ENCODE results near the gene KRTAP10-8.
"Not testable (repeated sequence)": the region's sequence is repeated elsewhere in the genome, so short reads cannot be mapped to it uniquely, and the experiment has no call there.

The KRTAP10-8 gene

GRCh38 chr21:44619886-44620285 is 8.0 kb downstream of the KRTAP10-8 start:
- DNase-seq, result no peak

- DNase-seq, result no peak
Measured at GRCh38 chr21:44623575-44623974, 11.7 kb downstream of the KRTAP10-8 start.

GRCh38 chr21:44625756-44626155 is 13.9 kb downstream of the KRTAP10-8 start:
- no peak for DNase-seq

DNA sequence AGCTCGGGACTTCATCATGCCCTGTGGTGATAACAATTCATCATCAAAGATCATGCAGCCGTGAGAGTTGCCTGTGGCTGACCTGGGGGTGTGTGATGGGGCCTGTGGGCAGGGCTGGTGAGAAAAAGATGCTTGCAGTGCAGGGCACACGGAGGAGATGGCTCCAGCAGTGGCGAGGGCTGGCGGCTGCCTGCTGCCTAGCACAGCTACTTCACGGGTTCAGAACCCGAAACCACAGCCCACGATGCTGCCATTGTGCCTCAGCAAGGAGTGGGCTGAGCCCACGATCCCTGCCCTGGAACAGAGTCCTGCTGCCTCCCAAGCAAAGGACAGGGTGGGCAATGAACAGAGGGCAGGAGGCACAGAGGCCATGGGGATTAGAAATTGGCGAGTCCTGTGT is 14.4 kb downstream of the KRTAP10-8 start:
- no peak for DNase-seq

DNA sequence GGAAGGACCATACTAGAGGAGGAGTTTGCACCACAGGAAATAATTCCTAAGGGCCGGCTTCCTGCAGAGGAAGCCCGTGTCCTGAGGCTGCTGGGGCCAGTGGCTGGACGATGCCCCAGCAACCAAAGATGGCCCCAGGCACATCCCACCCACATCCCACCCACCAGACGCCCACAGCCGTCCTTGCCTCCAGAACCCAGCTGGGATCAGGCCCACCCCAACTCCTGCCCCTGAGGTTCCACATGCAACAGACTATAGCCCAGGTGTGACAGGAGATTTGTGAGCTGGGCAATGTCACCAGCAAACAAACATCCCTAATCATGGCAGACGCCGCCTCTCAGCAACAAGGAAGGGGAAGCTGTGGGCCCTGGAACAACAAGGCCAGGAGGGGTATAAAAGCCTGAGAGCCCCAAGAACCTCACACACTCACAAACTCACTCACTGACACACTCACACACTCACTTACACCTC is 14.8 kb downstream of the KRTAP10-8 start, which contains the start of gene KRTAP10-9:
Gene KRTAP10-9 (plus strand): TSS at position 421 of the 471 bp plus-strand sequence. CDS start 79 bp downstream, outside the sequence.
- DNase-seq, result no peak

- not testable (repeated sequence) for DNase-seq
Measured at GRCh38 chr21:44627181-44627822, 15.4 kb downstream of the KRTAP10-8 start.

DNA sequence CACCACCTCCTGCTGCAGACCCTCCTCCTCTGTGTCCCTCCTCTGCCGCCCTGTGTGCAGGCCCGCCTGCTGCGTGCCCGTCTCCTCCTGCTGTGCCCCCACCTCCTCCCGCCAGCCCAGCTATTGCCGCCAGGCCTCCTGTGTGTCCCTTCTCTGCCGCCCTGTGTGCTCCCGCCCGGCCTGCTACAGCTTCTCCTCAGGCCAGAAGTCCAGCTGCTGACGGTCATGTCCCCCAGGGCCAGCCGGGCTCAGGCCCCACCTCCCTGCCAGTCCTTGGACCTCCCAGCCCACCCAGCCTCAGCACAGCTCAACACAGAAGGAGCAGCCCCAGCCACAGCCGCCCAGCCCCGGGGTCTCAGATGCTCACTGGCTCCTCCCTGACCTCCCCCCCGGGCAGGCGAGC is 16.0 kb downstream of the KRTAP10-8 start:
- not testable (repeated sequence) for DNase-seq

DNA sequence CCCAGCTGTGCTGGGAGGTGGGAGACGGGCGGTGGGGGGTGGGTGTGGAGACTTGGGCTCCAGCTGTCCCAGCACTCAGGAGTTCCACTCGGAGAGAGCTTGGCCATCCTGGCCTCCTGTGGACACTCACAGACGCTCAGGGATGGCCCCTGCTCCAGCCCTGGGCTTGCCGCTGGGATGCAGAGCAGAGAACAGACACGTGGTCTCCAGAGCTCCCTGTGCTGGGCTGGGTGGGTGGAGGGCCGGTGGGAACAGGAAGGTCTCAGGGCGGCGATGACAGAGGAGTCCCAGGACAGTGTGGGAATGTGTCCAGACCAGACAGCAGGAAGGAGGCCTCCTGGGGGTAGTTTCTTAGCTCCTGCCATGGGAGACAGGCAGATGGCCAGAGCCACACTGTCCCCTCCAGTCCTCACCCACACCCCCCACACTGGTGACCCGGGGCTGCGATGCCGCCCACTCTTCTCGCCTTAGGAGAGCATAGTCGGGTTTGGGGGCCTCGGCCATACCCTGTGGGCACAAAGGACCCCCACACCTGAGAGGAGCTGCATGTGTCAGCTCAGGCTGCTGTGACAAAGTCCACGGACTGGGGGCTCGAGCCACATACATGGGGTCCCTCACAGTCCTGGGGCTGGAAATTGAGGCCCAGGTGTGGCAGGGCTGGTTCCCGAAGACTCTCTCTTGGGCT is 17.0 kb downstream of the KRTAP10-8 start:
- no peak for DNase-seq

- DNase-seq, result no peak
Measured at GRCh38 chr21:44630440-44630839, 18.6 kb downstream of the KRTAP10-8 start.

GRCh38 chr21:44632067-44632466 is 20.2 kb downstream of the KRTAP10-8 start:
- DNase-seq, result no peak

DNA sequence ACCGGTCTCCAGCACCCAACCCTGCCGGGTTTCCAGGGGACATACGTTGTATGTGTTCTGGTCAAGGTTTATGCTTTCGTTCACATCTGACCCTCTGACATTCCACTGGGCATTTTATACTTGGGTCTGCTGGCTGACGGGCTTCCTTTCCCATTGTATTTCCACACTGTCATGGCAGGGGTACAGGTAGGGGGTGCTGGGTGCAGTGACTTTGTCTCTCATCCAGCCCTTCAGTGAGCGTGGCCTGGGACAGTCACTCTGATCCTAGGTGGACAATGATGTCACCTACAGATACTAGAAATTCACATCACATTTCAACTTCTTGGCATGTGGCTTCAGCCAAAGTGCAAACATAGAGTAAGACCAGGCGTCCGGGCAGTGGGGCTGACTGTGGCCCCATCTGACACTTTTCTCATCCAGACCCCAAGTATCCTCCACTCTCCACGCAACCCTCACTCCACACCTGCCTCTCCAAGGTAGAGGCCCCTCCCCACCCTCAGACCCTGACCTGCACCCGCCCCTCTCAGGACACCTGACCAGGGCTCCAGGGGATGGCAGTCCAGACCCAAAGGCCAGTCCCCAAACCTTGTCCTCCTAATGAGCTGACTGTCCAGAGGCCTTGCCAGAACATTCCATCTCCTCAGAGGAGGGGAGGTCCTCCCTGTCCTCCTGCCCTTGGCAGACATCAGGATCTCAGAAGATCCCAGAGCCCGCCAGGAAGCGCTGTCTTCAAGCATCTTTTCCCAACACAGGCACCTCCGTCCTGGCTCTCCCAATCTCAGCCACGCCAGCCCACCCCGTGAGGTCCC is 24.5 kb downstream of the KRTAP10-8 start:
- no peak for DNase-seq

DNA sequence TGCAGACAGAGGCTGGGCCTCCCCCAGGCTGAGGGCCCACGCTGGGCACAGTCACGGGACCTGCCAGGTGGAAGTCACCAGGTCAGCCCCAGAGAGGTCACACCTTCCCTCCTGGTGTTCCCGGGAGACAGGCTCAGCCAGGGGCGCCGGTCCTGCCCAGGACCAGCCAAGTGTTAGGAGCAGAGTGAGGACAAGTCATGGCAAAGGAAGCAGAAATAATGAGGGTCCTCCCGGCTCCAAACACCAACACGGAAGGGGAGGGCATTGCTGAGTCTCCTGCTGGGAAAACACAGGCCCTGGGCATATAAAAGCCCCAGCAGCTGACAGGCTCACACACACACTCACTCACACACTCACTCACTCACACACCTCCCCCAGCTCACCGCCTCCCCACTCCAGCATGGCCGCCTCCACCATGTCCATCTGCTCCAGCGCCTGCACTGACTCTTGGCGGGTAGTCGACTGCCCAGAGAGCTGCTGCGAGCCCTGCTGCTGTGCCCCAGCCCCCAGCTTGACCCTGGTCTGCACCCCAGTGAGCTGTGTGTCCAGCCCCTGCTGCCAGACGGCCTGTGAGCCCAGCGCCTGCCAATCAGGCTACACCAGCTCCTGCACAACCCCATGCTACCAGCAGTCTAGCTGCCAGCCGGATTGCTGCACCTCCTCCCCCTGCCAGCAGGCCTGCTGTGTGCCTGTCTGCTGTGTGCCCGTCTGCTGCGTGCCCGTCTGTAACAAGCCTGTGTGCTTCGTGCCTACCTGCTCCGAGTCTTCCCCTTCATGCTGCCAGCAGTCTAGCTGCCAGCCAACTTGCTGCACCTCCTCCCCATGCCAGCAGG is 25.4 kb downstream of the KRTAP10-8 start, which contains the start of gene KRTAP10-10:
Gene KRTAP10-10 (plus strand): TSS at position 339 of the 833 bp plus-strand sequence. CDS start 62 bp downstream, at position 401.
- DNase-seq, result no peak

DNA sequence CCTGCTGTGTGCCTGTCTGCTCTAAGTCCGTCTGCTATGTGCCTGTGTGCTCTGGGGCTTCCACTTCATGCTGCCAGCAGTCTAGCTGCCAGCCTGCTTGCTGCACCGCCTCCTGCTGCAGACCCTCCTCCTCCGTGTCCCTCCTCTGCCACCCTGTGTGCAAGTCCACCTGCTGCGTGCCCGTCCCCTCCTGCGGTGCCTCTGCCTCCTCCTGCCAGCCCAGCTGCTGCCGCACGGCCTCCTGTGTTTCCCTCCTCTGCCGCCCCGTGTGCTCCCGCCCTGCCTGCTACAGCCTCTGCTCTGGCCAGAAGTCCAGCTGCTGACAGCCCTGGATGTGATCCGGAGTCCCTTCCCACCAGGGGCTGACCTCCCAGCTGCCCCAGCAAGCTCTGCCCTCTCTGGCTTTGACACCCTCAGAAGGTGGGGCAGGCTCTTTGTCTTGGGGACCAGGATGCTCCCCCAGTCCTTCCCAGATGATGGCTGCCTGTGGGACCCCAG is 26.0 kb downstream of the KRTAP10-8 start:
- DNase-seq, result not testable (repeated sequence)

- DNase-seq, result not testable (repeated sequence)
Measured at GRCh38 chr21:44638506-44639330, 26.8 kb downstream of the KRTAP10-8 start.

GRCh38 chr21:44639331-44639655 is 27.4 kb downstream of the KRTAP10-8 start:
- no peak for DNase-seq

DNA sequence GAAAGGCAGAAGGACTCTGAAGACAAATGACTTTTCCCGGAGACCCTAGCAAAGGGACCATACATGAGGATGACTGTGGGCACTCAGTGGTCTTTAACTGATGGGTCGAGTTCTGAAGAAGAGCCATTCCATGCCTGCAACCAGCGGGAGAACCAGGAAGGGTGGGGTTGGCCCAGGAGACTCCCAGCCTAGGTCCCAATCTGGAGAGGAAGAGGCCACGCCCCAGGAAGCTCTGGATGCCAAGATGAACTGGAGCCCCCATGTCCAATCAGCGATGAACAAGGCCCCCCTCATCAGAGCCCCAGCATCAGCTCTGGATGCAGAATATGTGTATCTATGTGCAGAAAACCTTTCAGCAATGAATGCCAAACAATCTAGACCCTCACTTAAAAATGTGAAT is 28.9 kb downstream of the KRTAP10-8 start:
- DNase-seq, result no peak

DNA sequence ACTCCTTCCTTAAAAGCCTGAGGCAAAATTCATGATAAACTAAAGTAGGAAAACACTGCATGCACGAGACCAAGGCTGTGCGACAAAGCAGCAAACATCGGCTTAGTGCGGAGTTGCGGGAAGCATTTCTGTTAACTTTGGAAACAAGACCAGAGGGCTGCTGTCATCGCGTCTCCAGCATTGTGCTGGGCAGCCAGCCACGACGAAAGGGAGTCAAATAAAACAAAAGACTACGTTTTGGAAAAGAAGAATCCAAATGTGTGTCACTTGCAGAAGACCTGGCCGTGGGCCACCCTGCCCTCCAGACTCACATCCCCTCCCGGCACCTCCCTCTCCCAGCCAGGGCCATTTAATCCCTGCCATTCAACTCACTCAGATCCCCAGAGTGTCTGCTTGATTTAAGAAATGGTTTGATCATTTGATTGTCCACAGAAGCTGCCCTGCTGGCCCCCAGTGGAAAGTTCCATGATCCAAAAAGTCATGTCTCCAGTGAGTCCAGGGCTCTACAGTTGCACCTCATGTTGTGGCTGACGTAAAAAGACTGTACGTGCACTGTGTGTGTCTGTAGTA is 31.9 kb downstream of the KRTAP10-8 start:
- DNase-seq, result no peak

- no peak for DNase-seq
Measured at GRCh38 chr21:44644878-44645277, 33.0 kb downstream of the KRTAP10-8 start.

DNA sequence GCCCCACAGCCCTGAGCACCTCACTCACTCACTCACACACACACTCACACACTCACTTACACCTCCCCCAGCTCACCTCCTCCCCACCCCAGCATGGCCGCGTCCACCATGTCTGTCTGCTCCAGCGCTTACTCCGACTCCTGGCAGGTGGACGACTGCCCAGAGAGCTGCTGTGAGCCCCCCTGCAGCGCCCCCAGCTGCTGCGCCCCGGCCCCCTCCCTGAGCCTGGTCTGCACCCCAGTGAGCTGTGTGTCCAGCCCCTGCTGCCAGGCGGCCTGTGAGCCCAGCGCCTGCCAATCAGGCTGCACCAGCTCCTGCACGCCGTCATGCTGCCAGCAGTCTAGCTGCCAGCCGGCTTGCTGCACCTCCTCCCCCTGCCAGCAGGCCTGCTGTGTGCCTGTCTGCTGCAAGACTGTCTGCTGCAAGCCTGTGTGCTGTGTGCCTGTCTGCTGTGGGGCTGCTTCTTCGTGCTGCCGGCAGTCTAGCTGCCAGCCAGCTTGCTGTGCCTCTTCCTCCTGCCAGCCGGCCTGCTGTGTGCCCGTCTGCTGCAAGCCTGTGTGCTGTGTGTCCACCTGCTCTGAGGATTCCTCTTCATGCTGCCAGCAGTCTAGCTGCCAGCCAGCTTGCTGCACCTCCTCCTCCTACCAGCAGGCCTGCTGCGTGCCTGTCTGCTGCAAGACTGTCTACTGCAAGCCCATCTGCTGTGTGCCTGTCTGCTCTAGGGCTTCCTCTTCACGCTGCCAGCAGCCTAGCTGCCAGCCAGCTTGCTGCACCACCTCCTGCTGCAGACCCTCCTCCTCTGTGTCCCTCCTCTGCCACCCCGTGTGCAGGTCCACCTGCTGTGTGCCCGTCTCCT is 34.7 kb downstream of the KRTAP10-8 start, which contains the start of gene KRTAP10-11:
Gene KRTAP10-11 (plus strand): TSS at position 49 of the 856 bp plus-strand sequence. CDS start 45 bp downstream, at position 94.
- not testable (repeated sequence) for DNase-seq

GRCh38 chr21:44647222-44647552 is 35.3 kb downstream of the KRTAP10-8 start:
- no peak for DNase-seq

All from islet precursor cell (in vitro differentiated cells).